Measurements from ENCODE around the gene MAMLD1. TPM values are rescaled to one million over a fixed set of nuclear protein-coding genes. Genes with fewer than 3 reads are reported as not detected.

MAMLD1 gene
- total RNA-seq, 1 donor from 2014 or later: 5.0 TPM

DNA sequence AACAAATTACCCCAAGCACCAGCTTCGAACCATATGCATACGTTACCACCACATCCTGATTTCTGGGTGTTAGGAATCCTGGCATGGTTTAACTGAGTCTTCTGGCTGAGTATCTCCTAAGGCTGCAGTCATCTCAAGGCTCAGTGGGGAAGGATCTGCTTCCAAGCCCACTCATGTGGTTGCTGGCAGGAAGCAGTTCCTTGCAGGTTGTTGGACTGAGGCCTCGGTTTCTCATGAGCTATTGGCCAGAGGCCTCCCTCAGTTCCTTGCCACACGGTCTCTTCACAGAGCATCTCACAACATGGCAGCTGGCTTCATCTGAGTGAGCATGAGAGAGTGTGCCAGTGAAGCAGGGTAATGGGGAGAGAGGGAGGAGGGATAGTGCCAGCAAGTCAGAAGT is 109.2 kb downstream of the MAMLD1 start:
- Histone ChIP-seq H3K4me3 (no peak overlapping the region), H3K4me1 (no peaks in the 10 kb centered on the region), H3K9me3 (no peaks in the 10 kb centered on the region), H3K27ac (no peak overlapping the region), H3K27me3 (no peaks in the 10 kb centered on the region), H3K36me3 (no peaks in the 10 kb centered on the region)
- intact Hi-C loops (cut with DNase I): no loop called here
- ATAC-seq (no peak), DNase-seq (no peak)
- no peak for TF ChIP-seq CTCF (IDR thresholded peaks at IDR 0.05)

- no peaks in the 10 kb centered on the region for H3K9me3 ChIP-seq
- H3K4me1 ChIP-seq: no peaks in the 10 kb centered on the region
- no peak overlapping the region for H3K4me3 ChIP-seq
- ATAC-seq (no peak), DNase-seq (no peak)
- H3K27ac ChIP-seq: no peak overlapping the region
- intact Hi-C loops (cut with DNase I): no loop called here
- no peak for TF ChIP-seq CTCF (IDR thresholded peaks at IDR 0.05)
- H3K27me3 ChIP-seq: no peaks in the 10 kb centered on the region
- H3K36me3 ChIP-seq: no peaks in the 10 kb centered on the region
These were observed 110.3 kb downstream of the MAMLD1 start for GRCh38 chrX:150473371-150473770.

GRCh38 chrX:150475461-150475860 is 112.3 kb downstream of the MAMLD1 start:
- H3K27me3 ChIP-seq: no peaks in the 10 kb centered on the region
- no peaks in the 10 kb centered on the region for H3K4me1 ChIP-seq
- H3K4me3 ChIP-seq: no peak overlapping the region
- ATAC-seq (no peak), DNase-seq (no peak)
- H3K9me3 ChIP-seq: no peaks in the 10 kb centered on the region
- H3K27ac ChIP-seq: no peak overlapping the region
- intact Hi-C loops (cut with DNase I): no loop called here
- no peak for TF ChIP-seq CTCF (IDR thresholded peaks at IDR 0.05)
- no peaks in the 10 kb centered on the region for H3K36me3 ChIP-seq

DNA sequence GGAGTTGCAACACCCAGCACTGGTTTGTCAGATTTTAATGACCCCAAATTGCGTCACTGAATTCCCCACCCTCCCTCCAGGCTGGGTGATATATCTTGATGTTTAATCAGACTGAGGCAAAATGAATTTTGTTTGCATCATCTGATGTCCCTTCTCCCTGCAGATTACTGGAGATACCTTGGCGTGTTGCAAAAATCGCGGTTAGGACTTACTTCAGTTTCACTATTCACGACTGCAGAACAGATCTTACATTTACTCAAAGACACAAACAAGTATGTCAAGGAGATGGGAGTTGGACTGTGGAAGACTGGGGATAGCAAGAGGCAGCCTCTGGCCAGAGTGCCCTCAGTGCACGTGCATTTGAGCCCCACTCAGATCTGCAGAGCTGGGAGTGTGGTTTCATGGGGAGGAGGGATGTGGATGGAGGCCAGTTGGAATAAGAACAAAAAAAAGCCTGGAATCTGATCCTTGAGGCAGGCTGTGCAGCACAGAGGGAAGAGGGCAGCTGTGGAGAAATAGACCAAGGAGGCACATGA is 113.1 kb downstream of the MAMLD1 start:
- no peaks in the 10 kb centered on the region for H3K36me3 ChIP-seq
- no peaks in the 10 kb centered on the region for H3K27me3 ChIP-seq
- DNase-seq (no peak), ATAC-seq (no peak)
- TF ChIP-seq CTCF (IDR thresholded peaks at IDR 0.05): no peak
- H3K4me1 ChIP-seq: no peaks in the 10 kb centered on the region
- no peak overlapping the region for H3K4me3 ChIP-seq
- H3K9me3 ChIP-seq: no peaks in the 10 kb centered on the region
- intact Hi-C loops (cut with DNase I): no loop called here
- no peak overlapping the region for H3K27ac ChIP-seq

DNA sequence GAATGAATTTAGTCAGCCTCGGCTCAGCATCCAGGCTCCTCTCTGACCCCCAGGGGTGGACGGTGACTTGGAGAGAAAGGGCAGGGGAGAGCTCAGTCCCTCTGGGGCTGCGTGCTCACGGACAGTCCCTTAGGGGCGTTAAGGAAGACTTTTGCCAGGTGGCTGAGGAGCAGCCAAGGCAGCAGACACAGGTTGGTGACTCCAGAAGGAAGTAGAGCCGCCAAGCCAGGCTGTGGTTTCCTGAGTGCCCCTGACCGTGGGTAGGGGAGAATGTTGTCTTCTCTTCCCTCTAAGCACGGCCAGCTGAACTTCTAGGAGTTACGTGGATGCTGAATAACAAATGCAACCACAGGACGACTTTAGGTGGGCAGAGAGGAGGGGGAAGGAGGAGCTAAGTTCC is 114.3 kb downstream of the MAMLD1 start:
- no peak for DNase-seq
- intact Hi-C loops (cut with DNase I): no loop called here
- Histone ChIP-seq H3K27me3 (no peaks in the 10 kb centered on the region), H3K36me3 (no peaks in the 10 kb centered on the region), H3K9me3 (no peaks in the 10 kb centered on the region), H3K4me3 (no peak overlapping the region), H3K27ac (no peak overlapping the region), H3K4me1 (no peaks in the 10 kb centered on the region)
- TF ChIP-seq CTCF (IDR thresholded peaks at IDR 0.05): no peak
- ATAC-seq: no peak
